Measurements from ENCODE around the gene ADGRG1.

- TF ChIP-seq CTCF (IDR thresholded peaks at IDR 0.05), result no peak
- TF ChIP-seq POLR2AphosphoS5 (IDR thresholded peaks at IDR 0.05; ENCODE audit: low read depth, low read length), result no peak
- no peak for TF ChIP-seq SIN3A (IDR thresholded peaks at IDR 0.05; ENCODE audit: borderline replicate concordance, insufficient read depth, low read depth, low read length)
- TF ChIP-seq, protein P1, sequence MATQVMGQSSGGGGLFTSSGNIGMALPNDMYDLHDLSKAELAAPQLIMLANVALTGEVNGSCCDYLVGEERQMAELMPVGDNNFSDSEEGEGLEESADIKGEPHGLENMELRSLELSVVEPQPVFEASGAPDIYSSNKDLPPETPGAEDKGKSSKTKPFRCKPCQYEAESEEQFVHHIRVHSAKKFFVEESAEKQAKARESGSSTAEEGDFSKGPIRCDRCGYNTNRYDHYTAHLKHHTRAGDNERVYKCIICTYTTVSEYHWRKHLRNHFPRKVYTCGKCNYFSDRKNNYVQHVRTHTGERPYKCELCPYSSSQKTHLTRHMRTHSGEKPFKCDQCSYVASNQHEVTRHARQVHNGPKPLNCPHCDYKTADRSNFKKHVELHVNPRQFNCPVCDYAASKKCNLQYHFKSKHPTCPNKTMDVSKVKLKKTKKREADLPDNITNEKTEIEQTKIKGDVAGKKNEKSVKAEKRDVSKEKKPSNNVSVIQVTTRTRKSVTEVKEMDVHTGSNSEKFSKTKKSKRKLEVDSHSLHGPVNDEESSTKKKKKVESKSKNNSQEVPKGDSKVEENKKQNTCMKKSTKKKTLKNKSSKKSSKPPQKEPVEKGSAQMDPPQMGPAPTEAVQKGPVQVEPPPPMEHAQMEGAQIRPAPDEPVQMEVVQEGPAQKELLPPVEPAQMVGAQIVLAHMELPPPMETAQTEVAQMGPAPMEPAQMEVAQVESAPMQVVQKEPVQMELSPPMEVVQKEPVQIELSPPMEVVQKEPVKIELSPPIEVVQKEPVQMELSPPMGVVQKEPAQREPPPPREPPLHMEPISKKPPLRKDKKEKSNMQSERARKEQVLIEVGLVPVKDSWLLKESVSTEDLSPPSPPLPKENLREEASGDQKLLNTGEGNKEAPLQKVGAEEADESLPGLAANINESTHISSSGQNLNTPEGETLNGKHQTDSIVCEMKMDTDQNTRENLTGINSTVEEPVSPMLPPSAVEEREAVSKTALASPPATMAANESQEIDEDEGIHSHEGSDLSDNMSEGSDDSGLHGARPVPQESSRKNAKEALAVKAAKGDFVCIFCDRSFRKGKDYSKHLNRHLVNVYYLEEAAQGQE (IDR thresholded peaks at IDR 0.05; ENCODE audit: insufficient read depth in 1 of 2, low read depth in 2 of 2, low read length in 1 of 2), result no peak
Measured at GRCh38 chr16:57685633-57686032, 57.2 kb downstream of the ADGRG1 start.
